ENCODE data around the gene ST8SIA4. TPM values are rescaled to one million over a fixed set of nuclear protein-coding genes. Genes with fewer than 3 reads are reported as not detected.

ST8SIA4 gene
- total RNA-seq = under 0.01 TPM in 1 of 2 replicates, not detected in the other

DNA sequence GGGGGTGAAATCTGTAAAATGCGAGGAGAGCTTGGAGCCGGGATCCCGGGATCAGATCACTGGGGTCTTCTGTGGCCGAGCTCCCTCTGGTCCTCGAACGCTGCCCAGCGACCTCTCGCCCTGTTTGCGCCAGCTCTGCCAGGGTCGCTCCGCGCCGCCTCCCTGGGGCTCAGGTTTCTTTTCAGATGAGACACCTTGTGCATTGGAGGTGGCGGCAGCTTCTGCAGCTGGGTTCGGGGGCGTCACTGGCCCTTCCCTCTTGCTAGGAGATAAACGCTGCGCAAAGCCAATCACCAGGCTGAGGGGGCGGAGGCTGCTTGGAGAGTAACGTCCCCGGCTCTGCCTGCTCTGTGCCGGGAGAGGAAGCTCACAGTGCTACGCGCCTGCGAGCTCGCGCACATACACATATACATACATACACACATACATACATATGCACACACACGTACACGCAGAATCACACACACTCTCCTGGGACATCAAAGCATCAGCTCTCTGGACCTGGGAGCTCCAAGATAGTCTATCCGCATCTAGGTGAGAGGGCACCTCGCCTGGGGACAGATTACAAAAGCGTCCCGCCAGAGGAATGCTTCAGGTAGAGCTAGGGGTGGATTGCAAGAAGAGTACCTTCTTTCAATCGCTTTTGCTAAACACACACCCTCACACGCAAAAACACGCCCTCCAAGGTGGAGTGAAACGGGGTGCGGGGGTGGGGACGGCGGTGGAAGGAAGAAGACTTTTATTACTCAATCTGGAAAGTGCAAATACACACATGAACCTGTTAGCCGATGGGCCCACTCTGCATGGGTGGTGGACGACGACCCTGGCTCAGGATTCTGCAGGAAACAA, at the start of gene ST8SIA4:
Gene ST8SIA4, minus strand, starts transcription at position 244 of the 849 bp plus-strand sequence. CDS start 327 bp downstream, outside the sequence.

Data from tracheal epithelial cell (primary cell).